Jurkat, Clone E6-1 (cell line): Measurements from ENCODE around the gene RALGAPA1.
"Not testable (repeated sequence)": the region's sequence is repeated elsewhere in the genome, so short reads cannot be mapped to it uniquely, and the experiment has no call there.

Source experiments
- DNase-seq: peaks from one replicate; pipeline ENCODE4 v3.0.0-alpha.2; 2011; ENCODE audit warnings: low read depth, low spot score
- H3K4me3 ChIP-seq: 2 replicates; pipeline ENCODE4 v1.5.1; 2011; ENCODE audit warnings: mild to moderate bottlenecking, low read length, control low read depth, moderate library complexity

The RALGAPA1 gene

GRCh38 chr14:35666429-35667043 lies 142.6 kb downstream of the RALGAPA1 start:
- H3K4me3 ChIP-seq = no peak overlapping the region
- DNase-seq = no peak

GRCh38 chr14:35661875-35662274 lies 147.2 kb downstream of the RALGAPA1 start:
- no peak overlapping the region for H3K4me3 ChIP-seq
- no peak for DNase-seq

- H3K4me3 ChIP-seq = no peak overlapping the region
These were observed 156.1 kb downstream of the RALGAPA1 start for GRCh38 chr14:35653045-35653444.

GRCh38 chr14:35643513-35643912 lies 165.6 kb downstream of the RALGAPA1 start:
- no peak for DNase-seq
- no peak overlapping the region for H3K4me3 ChIP-seq

More at GRCh38 chr14:35653045-35653444, 156.1 kb downstream of the RALGAPA1 start:
- no peak for DNase-seq

GRCh38 chr14:35637851-35638250 lies 171.2 kb downstream of the RALGAPA1 start:
- no peak for DNase-seq

GRCh38 chr14:35637269-35637668 lies 171.8 kb downstream of the RALGAPA1 start:
- no peak for DNase-seq
- no peak overlapping the region for H3K4me3 ChIP-seq

More at GRCh38 chr14:35637851-35638250, 171.2 kb downstream of the RALGAPA1 start:
- no peak overlapping the region for H3K4me3 ChIP-seq

GRCh38 chr14:35632676-35633075 lies 176.4 kb downstream of the RALGAPA1 start:
- DNase-seq = no peak
- no peak overlapping the region for H3K4me3 ChIP-seq

GRCh38 chr14:35632271-35632670 lies 176.8 kb downstream of the RALGAPA1 start:
- no peak overlapping the region for H3K4me3 ChIP-seq
- DNase-seq = no peak

GRCh38 chr14:35631071-35631805 lies 177.9 kb downstream of the RALGAPA1 start:
- H3K4me3 ChIP-seq = no peak overlapping the region
- DNase-seq = no peak

GRCh38 chr14:35628989-35629388 lies 180.1 kb downstream of the RALGAPA1 start:
- no peak overlapping the region for H3K4me3 ChIP-seq
- DNase-seq = no peak

- H3K4me3 ChIP-seq, DNase-seq: not testable (repeated sequence)
These were observed 182.1 kb downstream of the RALGAPA1 start for GRCh38 chr14:35626947-35627346.

GRCh38 chr14:35621996-35622395 lies 187.1 kb downstream of the RALGAPA1 start:
- DNase-seq = not testable (repeated sequence)

GRCh38 chr14:35619998-35620397 lies 189.1 kb downstream of the RALGAPA1 start:
- not testable (repeated sequence) for DNase-seq, H3K4me3 ChIP-seq

More at GRCh38 chr14:35621996-35622395, 187.1 kb downstream of the RALGAPA1 start:
- not testable (repeated sequence) for H3K4me3 ChIP-seq

- DNase-seq, H3K4me3 ChIP-seq: not testable (repeated sequence)
These were observed 189.6 kb downstream of the RALGAPA1 start for GRCh38 chr14:35619461-35619860.

GRCh38 chr14:35617500-35617899 lies 191.6 kb downstream of the RALGAPA1 start:
- DNase-seq = no peak
- H3K4me3 ChIP-seq = no peak overlapping the region

- DNase-seq = no peak
- H3K4me3 ChIP-seq = no peak overlapping the region
These were observed 201.7 kb downstream of the RALGAPA1 start for GRCh38 chr14:35607380-35607779.

GRCh38 chr14:35600253-35600652 lies 208.8 kb downstream of the RALGAPA1 start:
- H3K4me3 ChIP-seq = no peak overlapping the region
- no peak for DNase-seq

- DNase-seq = no peak
- H3K4me3 ChIP-seq = no peak overlapping the region
These were observed 214.5 kb downstream of the RALGAPA1 start for GRCh38 chr14:35594616-35595015.

GRCh38 chr14:35587373-35587772 lies 221.7 kb downstream of the RALGAPA1 start:
- not testable (repeated sequence) for DNase-seq

GRCh38 chr14:35578639-35579038 lies 230.5 kb downstream of the RALGAPA1 start:
- H3K4me3 ChIP-seq = no peak overlapping the region
- no peak for DNase-seq

More at GRCh38 chr14:35587373-35587772, 221.7 kb downstream of the RALGAPA1 start:
- H3K4me3 ChIP-seq = not testable (repeated sequence)
